Superior temporal gyrus (tissue), 1 donor: ENCODE data around the gene SLC19A2.
"Not testable (repeated sequence)": the region's sequence is repeated elsewhere in the genome, so short reads cannot be mapped to it uniquely, and the experiment has no call there.

Experiments used
- DNase-seq: peaks from one replicate; pipeline ENCODE4 v3.0.0-alpha.2; 2016; ENCODE audit errors: extremely low spot score

SLC19A2 gene, protein sequence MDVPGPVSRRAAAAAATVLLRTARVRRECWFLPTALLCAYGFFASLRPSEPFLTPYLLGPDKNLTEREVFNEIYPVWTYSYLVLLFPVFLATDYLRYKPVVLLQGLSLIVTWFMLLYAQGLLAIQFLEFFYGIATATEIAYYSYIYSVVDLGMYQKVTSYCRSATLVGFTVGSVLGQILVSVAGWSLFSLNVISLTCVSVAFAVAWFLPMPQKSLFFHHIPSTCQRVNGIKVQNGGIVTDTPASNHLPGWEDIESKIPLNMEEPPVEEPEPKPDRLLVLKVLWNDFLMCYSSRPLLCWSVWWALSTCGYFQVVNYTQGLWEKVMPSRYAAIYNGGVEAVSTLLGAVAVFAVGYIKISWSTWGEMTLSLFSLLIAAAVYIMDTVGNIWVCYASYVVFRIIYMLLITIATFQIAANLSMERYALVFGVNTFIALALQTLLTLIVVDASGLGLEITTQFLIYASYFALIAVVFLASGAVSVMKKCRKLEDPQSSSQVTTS

DNA sequence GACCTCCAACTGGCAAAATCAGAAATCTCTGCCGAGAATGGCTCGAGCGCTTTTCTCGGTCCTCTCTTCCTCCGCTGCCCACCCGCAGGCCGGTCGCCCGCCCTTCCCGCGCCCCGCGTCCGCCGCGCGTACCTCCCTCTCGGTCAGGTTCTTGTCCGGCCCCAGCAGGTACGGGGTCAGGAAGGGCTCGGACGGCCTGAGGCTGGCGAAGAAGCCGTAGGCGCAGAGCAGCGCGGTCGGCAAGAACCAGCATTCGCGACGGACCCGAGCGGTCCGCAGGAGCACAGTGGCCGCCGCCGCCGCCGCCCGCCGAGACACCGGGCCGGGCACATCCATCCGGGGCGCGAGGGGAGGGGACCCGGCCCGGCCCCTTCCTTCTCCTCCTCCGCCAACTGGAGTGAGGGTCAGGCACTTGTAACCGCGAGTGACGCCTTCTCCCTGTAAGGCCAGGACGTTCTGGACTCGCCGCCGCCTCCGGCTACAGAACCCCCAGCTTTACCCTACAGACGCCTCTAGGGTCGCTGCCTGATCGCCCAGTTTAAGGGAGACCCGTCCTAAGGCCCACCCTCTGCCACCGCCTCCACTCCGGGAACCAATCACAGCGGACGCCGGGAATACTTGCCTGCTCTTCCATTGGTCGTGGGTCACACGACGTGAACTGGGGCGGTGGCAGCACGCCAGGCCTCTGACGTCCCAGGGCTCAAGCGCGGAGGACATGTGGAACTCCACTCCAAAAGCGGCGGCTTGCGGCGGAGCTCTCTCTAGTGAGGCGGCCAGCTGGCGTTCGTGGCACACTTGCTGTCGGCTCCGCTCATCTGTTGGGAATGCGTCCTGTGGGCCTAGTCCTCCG lies at the start of gene SLC19A2:
Gene SLC19A2 (minus strand): TSS at position 514 of the 850 bp plus-strand sequence. CDS start 178 bp downstream, at position 336.
- peak; percentile 99 for DNase-seq

DNA sequence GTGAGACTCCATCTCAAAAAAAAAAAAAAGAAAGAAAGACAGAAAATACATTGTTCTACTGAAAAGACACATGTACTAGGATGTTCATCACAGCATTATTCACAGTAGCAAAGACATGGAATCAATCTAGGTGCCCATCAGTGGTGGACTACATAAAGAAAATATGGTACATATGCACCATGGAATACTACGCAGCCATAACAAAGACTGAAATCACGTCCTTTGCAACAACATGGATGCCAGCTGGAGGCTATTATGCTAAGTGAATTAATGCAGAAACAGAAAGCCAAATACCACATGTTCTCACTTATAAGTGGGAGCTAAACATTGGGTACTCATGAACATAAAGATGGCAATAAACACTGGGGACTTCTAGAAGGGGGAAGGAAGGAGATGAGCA lies 48.9 kb upstream of the SLC19A2 start:
- DNase-seq = no peak

DNA sequence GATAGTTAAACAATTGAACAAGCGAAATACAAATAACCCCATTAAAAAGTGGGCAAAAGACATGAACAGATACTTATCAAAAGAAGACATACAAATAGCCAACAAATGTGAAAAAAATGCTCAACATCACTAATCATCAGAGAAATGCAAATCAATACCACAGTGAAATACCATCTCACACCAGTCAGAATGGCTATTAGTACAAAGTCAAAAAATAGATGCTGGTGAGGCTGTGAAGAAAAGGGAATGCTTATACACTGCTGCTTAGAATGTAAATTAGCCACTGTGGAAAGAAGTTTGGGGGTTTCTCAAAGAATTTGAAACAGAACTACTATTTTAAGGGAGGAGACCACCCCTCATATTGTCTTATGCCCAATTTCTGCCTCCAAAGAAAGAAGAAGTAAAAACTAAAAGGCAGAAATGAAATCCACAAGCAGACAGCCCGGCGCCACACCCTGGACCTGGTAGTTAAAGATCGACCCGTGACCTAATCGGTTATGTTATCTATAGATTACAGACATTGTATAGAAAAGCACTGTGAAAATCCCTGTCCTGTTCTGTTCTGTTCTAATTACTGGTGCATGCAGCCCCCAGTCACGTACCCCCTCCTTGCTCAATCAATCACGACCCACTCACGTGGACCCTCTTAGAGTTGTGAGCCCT lies 47.9 kb upstream of the SLC19A2 start:
- not testable (repeated sequence) for DNase-seq

DNA sequence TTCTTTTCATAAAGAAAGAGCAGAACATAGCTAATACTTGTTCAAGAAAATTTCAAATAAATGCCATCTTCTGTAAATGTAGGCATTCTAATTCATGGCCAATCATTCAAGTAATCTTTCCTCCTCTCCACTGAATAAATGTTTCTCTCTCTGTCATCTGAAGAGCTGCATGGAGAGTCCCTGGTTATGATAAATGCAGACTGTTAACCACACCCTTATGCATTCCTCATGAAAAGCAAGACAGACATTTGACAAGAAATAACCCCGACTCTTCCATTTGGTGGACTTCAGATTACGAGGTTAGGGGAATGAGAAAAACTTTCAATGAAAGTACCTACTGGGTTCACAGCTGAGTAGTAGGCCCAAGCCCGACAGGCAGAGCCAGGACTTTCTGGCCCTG lies 44.7 kb upstream of the SLC19A2 start:
- DNase-seq = no peak

DNA sequence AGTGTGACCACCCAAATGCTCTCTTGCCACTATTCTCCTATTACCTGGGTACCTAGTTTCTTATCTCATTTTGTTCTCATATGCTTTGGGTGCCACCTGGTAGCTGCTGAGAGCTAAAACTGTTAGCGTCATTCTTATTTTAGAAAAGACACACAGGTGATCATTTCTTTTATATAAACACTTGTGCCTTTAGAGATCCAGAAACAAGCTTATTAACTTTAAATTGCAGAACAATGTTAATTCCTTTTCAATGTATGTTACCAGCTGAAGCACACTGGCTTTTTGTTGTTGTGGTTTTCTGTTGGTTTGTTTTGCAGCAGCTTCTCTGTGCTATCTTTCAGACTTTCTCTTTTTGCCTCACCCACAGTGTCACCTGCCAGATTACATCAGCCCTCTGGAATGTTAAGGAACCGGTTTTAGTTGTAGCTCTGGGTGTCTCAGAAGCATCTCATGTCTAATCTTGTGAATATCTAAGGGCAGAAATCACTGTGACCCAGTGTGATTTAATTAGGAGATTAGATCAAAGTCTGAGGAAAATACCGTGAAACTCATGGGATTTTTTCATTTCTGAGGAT lies 43.4 kb upstream of the SLC19A2 start:
- DNase-seq = no peak

DNA sequence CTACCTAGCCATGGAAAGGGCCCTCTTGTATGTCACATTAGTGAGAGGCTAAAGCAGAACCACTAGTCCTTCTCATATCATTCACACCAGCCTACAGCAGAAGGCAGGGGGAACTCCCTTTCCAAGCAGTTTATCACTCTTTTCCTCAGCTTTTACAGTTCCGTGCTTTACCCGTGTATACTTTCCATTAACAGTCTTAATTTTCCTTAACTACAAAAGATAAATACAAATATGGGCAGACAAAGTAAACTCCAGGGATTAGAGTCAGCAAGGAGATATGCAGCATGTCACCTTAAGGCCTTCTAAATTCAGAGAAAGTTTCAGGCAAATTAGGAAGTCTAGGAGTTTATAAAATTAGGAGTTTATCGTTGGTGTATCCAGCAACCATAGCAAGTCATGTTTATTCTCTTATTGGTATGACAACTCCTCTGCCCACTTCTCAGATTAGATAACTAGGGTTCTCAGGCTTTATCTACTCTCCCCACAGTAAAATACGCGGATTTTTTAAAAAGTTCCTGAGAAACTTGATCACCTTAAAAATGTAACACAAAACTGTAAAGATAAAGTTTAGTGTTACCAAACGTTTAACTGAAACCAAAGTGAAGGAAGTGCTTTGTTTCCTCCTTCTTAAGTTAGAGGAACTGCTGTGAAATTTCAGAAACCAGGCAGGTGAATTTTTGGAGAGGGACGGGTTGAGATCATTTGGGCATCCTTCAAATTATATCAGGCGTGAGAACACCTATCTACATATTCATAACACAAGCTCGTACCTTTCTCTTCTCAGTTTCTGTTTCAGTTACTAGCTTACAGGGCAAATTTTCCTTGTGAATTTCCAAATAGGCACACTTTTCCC lies 42.7 kb upstream of the SLC19A2 start:
- no peak for DNase-seq

DNA sequence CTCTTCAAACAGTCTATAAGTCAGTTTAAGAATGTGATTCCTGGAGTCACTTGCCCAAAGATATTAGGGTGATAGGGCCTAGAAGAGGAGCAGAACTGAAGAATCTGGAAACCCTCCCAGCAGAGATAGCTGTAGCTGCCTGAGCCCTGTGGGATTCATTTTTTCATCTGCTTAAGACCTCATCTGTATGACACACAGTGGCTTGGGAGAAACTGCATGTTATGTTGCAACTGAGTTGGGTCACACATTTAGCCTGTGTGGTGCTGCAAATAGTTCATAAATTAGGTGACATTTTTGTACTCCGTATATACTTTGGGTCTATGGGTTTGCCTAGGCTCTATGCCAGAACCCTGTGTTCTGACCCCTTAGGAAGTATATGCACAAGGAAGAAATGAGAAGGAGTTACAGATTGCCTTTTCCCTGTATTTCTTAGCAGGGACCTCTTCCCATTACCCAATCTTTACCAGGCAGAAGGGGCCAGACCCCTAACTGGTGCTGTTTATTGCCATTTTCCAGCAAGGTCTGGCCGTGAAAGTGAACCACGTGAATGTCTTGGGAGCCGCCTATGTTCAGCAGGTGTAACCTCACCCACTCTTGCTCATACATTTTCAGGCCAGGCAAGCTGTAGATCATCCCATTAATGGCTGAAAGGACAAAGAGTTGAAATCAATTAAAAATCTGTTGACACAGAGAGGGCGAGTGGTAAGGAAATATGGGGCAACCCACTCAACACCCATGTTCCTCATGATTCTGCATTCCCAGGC lies 41.9 kb upstream of the SLC19A2 start:
- DNase-seq = no peak

DNA sequence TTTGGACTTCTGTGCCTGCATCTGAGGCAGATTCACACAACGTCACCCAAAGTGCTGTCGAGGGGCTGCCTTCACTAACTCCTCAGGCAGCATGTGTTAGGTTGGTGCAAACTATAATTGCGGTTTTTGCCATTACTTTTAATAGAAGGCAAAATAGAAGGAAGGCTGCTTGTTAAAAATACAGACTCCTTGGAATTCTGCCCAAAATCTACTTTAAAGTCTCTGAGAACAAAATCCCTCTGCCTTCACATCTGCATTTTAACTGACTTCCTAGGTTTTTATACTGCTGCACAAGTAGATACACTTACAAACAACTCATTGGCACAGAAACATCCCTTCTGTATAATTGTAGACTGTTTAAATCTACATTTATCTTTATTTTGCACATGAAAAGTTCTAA lies 41.3 kb upstream of the SLC19A2 start:
- DNase-seq = no peak

DNA sequence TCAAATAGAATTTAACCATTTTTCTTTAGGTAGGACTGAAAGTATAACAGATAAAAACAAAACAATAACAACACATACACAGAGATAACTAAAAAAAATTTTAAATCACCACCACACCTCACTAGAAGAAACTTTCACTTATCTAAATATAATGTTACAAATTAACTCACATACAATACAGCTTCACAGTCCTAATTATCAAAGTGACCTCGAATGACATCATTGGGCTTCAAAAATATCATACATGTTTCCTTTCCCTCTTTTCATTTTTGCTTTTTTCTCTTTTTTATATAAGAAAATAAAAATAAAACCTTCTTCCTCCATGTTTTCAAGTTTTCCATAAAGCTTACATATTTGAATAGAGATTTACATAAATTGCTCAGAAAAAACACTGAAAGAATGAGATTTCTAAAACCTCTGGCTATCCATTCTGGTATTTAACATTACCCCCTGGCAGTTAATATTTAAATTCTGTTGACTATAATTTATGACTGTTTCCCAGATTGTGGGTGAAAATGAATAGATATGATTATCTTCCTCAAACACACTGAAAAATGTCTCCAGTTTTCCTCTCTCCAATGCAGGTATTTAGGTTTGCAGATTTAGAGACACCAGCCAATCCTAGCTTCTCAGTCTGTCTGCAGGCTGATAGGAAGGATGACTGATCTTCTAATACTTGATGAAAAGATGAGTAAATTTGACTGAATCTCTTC lies 40.5 kb upstream of the SLC19A2 start:
- no peak for DNase-seq

DNA sequence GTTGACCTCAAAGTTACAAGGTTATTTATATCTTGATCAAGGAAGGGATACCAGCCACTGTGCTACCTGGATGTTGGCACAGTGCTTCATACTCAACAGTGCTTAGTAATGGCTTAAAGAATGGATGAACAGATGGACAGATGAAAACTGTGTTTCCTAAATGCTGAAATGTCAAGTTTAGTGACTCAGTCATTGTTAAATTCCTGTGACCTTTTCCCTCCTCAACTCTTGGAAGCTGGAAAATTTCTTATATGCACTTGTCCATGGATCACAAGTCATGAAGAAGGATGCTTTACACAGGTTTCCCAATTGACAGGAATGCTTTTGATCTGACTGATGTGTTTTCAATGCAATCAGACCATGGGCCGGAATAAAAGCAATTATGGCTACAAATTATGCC lies 39.6 kb upstream of the SLC19A2 start:
- DNase-seq = no peak

DNA sequence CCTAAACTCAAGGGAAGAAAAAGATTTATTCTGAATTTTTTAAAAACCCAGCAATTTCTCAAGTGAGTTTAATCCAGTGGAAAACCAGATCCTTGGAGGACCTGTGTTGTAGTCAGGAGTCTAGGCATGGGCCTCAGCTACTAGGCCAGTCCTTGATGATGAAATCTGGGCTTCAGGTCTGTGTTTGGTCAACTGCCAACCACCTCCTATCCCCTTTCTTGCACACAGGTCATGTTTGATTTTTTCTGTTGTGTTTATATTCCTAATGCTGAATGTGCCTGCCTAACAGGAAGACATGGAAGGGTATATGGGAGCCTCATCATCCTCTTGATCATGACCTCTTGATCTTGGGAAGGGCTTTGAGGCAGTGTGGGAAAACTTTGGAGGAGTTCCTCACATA lies 38.2 kb upstream of the SLC19A2 start:
- no peak for DNase-seq

DNA sequence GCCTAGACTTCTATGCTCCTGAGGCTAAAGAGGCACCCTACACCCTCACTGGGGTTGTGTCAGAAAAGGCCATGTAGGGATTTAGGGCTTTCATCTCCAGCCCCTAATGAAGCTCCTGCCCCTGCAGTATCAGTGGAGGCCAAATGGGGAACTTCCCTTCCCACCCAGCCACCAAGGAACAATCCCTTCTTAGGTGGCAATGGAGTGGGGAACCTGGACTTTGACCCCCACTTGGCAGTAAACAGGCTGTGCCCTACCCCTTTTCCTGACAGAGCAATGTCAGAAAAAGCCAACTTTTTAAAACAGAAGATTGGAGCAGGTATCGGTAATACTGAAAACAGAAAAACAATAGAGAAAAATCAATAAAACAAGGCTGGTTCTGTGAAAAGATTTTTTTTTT lies 35.5 kb upstream of the SLC19A2 start:
- no peak for DNase-seq

DNA sequence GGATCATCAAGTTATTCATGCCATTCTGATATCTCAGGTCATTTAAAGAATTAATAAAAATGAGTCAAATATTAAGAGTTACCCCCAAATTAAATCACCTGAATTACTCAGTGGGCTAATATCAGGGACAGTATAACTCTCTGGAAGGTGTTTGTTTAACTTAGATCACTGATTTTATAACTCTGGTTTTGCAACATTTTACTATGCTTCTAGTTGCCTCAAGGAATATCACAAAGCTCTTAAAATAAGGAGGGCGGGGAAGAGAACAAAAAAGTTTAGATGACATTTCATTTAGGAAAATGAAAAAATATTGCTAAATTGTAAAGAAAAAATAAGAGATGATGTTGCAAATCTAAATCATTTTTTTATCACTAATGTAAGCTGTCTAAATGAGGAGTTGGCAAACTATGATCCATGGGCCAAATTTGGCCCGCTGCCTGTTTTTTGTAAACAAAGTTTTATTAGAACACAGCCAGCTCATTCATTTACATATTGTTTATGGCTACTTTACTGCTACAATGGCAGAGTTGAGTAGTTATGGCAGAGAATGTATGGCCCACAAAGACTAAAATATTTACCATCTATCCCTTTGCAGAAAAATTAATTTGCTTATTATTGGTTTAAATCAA lies 31.9 kb upstream of the SLC19A2 start:
- DNase-seq = no peak

DNA sequence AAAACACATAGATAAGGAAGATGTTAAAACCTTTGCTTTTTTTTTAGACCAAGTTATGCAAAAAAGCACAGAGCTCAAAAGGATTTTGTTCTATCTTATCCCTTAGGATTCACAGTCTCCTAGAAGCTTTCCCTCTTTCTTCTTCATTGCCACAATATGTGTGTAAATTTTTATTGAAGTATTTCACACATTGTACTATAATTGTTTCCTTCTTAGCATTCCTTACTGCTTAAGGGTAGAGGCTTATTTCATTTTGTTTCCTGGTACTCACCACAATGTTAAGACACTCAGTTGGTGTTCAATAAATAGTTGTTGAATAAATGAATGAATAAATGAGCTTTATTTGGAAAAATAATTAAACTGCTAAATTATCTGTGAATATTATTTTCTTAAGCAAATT lies 29.9 kb upstream of the SLC19A2 start:
- DNase-seq = no peak

DNA sequence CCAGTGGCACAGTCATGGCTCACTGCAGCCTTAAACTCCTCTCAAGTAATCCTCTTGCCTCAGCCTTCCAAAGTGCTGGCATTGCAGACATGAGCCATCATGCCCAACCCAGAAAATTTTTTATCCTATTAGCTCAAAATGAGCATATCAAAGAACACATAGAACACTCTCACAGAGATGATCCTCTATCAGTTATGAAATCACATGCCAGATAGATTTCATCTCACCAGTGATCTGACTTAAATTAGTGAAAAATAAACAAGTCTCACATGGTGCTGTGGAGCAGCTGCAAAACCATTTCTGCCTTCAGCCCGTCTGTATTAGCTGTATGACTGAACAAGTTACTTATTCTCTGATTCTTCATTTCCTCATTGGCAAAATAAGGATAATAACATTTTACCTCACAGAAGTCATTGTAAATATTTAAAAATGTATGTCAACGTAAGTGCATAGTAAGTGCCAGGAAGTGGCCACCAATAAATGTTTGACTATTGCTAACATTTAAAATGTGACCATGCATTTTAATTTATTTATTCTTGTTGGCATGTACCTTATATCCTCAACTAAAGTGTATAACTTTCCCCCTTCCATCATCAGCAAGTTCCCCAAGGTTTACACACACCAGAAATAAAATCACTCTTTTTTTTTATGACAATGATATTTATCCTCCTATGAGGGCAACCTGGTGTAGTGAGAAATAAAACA lies 29.0 kb upstream of the SLC19A2 start:
- DNase-seq = no peak

DNA sequence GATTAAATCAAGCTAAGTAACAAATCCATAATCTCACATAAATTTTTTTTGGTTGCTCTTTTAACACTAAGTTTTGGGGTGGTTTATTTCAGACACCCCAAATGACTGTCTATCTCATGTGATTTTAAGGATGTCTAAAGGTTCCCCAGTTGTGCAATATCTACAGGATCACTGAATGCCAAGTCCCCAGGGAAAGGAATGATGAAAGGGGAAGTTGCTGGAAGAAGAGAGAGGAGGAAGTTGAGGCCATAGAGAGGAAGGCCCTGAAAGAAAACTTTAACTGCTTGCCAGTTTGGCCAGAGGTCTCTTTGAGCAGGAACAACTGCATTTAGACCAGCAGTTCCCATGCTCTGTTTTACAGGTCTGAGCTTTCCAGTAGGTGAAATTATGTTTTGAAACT lies 27.5 kb upstream of the SLC19A2 start:
- DNase-seq = no peak

DNA sequence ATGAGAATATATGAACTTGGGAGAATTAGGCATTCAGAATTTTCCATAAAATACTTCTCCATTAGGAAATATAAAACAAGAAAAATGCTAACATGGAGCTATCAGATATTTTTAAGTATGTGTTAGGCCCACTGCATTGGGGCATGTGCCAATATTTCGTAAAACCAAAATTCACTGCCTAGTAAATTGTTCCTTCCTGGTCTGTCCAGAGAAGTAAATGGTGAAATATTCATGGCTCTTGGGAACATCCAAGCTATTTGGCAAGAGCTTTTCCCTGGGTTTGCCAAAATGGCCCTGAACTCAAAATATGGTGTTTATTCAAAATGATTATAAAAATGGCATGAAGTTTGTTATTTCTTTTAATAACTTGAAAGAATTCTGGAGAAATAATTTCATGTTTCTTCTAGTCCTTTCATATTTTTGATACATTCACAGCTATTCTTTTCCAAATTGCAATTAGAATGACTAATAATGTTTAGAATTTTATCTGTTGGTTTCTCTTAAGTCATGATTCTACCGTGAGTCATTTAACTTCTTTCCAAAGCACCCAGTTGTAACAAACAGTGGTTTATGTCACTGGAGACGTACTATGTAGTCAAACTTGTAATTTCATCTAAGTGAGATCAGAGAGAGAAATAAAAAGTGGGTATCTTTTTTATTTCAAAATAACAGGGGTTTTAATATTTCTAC lies 25.7 kb upstream of the SLC19A2 start:
- DNase-seq = no peak

DNA sequence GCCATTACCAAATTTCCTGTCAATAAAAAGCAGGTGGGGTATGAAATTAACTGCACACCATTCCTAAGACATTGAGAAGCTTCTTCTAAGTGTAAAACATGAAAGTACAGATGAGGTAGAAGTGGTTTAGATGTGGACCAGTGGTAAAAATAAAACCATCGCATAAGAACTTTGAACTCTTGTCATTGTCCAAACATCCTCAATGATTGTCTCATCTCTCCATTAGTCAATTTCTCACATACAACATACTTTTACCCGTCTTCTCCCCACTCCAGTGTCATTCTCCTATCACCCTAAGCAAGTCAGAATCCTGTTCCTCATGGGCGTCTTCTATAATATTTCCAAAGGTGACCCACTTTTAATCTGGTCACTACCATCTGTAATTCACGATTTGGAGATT lies 24.3 kb upstream of the SLC19A2 start:
- no peak for DNase-seq
